WI38 (cell line): Measurements from ENCODE around the gene CIAO3.

Source experiments
- H3K4me3 ChIP-seq: 2 replicates; pipeline ENCODE4 v1.5.1; 2011; ENCODE audit warnings: low read depth, mild to moderate bottlenecking, control low read depth, low read length
- CTCF ChIP-seq: IDR thresholded peaks from 2 replicates; pipeline ENCODE4 v1.5.1; 2012; ENCODE audit warnings: low read depth, mild to moderate bottlenecking, control low read depth, low read length

The CIAO3 gene

GRCh38 chr16:726438-727290 is 14.1 kb downstream of the CIAO3 start, which contains the start of the genes CCDC78 and HAGHL:
TSS of gene CCDC78 (minus strand) at chr16:726443. CDS start at chr16:726367, 76 bp downstream.
TSS of gene HAGHL (plus strand) at chr16:727106. CDS start at chr16:727510, 404 bp downstream.
- H3K4me3 ChIP-seq = peak within 1 kb of the TSS; percentile 67
- no peak for TF ChIP-seq CTCF

GRCh38 chr16:726188-726437 is 14.7 kb downstream of the CIAO3 start:
- H3K4me3 ChIP-seq = no peak overlapping the region
- no peak for TF ChIP-seq CTCF

- no peak for TF ChIP-seq CTCF
- no peak overlapping the region for H3K4me3 ChIP-seq
Measured at GRCh38 chr16:725463-726187, 15.2 kb downstream of the CIAO3 start.

GRCh38 chr16:725041-725376 is 15.8 kb downstream of the CIAO3 start:
- H3K4me3 ChIP-seq = no peak overlapping the region
- TF ChIP-seq CTCF = no peak

- no peak overlapping the region for H3K4me3 ChIP-seq
- no peak for TF ChIP-seq CTCF
Measured at GRCh38 chr16:724188-725040, 16.4 kb downstream of the CIAO3 start.

GRCh38 chr16:723695-724094 is 17.1 kb downstream of the CIAO3 start:
- no peak overlapping the region for H3K4me3 ChIP-seq
- TF ChIP-seq CTCF = no peak
